ENCODE results near the gene ZBTB18. TPM values are rescaled to one million over a fixed set of nuclear protein-coding genes. Genes with fewer than 3 reads are reported as not detected.

ZBTB18 gene
- total RNA-seq, 6 experiments from 2014 or later = 19.4 to 24.5 (median 22.0) TPM

DNA sequence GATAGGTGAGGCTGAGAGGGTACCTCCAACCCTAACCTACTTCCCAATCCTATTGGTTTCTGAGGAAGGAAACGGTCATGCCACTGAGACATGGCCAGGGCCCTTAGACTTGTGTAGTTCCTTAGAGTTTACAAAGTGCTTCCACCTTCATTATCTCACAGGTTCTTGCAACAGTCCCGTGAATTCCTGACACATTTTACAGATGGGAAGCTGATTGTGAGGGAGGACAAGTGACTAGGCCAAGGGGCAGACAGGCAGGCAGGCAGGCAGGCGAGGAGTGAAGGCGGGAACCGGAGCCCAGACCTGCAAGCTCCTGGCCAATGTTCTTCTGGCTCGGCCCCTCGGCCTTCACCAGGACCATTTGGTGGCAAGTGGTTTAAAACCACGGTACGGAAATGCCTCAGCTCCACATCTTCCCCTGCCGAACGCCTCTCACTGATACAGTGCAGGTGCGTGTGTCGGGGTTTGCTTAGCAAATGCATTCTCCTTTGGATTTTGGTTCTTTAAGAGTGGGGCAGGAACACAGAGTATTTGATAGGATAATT, 45.1 kb downstream of the ZBTB18 start:
- TF ChIP-seq, protein P1, sequence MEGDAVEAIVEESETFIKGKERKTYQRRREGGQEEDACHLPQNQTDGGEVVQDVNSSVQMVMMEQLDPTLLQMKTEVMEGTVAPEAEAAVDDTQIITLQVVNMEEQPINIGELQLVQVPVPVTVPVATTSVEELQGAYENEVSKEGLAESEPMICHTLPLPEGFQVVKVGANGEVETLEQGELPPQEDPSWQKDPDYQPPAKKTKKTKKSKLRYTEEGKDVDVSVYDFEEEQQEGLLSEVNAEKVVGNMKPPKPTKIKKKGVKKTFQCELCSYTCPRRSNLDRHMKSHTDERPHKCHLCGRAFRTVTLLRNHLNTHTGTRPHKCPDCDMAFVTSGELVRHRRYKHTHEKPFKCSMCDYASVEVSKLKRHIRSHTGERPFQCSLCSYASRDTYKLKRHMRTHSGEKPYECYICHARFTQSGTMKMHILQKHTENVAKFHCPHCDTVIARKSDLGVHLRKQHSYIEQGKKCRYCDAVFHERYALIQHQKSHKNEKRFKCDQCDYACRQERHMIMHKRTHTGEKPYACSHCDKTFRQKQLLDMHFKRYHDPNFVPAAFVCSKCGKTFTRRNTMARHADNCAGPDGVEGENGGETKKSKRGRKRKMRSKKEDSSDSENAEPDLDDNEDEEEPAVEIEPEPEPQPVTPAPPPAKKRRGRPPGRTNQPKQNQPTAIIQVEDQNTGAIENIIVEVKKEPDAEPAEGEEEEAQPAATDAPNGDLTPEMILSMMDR (IDR thresholded peaks at IDR 0.05) = no peak
- Mint-ChIP-seq H3K36me3 (ENCODE audit: low read depth) (peaks cover 6% of the 10 kb centered on the region), H3K27ac (no peak overlapping the region), H3K9me3 (no peaks in the 10 kb centered on the region), H3K4me1 (ENCODE audit: low read depth) (peaks cover 42% of the 10 kb centered on the region), H3K27me3 (ENCODE audit: insufficient read depth) (no peaks in the 10 kb centered on the region), H3K4me3 (no peak overlapping the region)
- no peak for DNase-seq

DNA sequence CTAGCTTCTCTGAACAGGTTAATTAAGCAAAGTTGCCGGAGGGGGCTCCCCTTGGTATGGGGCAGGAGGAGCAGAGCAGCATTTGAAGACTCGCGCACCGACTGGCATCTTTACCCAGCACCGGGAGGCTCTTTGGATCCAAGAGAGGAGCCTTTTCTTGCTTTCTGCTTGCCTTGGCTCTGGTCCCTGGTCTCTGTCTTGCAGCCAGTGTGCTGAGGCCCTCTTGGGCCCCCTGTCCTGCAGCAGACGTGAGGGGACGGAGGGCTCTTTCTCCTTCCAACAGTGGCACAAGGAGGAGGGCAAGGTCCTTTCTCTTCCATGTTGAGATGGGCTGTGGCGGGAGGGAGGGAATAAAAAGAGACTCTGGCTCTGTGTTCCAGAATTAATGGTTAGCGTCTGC, 45.6 kb downstream of the ZBTB18 start:
- Mint-ChIP-seq H3K36me3 (ENCODE audit: low read depth) (peaks cover 6% of the 10 kb centered on the region), H3K4me1 (ENCODE audit: low read depth) (peaks cover 37% of the 10 kb centered on the region), H3K27ac (no peak overlapping the region), H3K9me3 (no peaks in the 10 kb centered on the region), H3K4me3 (no peak overlapping the region), H3K27me3 (ENCODE audit: insufficient read depth) (no peaks in the 10 kb centered on the region)
- DNase-seq = no peak
- TF ChIP-seq, protein P1 (IDR thresholded peaks at IDR 0.05) = no peak

DNA sequence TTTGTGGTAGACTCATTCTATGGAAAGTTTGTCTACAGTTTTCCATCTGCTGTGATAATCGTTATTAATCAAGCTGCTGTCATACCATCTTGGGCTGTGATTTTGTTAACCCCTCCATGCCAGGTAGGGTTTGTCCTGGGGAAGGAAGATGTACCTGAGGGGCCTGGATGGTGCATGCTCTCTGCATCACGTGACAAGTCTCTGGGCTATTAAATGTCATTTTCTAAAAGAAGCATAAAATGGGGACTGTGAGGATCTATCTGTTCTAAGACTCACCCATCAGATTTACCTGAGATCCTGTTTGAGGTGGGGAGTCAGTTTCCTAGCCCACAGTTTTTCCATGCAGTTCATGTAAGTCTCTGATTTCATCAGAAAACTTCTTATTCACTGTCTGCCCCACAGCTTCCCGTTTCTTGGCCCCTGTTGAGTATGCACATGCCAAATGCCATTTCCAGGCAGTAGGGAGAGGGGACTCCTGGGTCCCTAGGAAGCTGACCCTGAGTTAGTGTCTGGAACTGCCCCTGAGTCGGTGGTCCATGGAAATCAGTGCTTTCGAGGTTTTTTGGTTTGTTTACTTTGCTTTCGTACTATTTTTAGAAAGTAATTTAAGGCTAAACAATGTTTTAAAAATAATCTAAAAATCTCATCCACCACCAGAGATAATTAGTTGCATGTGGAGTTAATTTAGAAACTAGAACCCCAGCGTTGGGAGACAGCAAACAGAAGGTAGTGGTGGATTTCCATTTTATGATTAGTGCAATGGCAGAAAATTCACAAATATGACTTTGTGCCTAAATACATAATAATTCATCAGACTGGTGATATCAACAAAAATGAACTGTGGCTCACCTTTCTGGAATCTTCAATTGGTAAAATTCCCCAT, 46.7 kb downstream of the ZBTB18 start:
- DNase-seq = no peak
- no peaks in the 10 kb centered on the region for H3K27me3 Mint-ChIP-seq (ENCODE audit: insufficient read depth)
- TF ChIP-seq, protein P1 (IDR thresholded peaks at IDR 0.05) = no peak
- no peak overlapping the region for H3K27ac Mint-ChIP-seq
- peaks cover 6% of the 10 kb centered on the region for H3K36me3 Mint-ChIP-seq (ENCODE audit: low read depth)
- no peaks in the 10 kb centered on the region for H3K9me3 Mint-ChIP-seq
- H3K4me1 Mint-ChIP-seq (ENCODE audit: low read depth) = peaks cover 27% of the 10 kb centered on the region
- H3K4me3 Mint-ChIP-seq = no peak overlapping the region

DNA sequence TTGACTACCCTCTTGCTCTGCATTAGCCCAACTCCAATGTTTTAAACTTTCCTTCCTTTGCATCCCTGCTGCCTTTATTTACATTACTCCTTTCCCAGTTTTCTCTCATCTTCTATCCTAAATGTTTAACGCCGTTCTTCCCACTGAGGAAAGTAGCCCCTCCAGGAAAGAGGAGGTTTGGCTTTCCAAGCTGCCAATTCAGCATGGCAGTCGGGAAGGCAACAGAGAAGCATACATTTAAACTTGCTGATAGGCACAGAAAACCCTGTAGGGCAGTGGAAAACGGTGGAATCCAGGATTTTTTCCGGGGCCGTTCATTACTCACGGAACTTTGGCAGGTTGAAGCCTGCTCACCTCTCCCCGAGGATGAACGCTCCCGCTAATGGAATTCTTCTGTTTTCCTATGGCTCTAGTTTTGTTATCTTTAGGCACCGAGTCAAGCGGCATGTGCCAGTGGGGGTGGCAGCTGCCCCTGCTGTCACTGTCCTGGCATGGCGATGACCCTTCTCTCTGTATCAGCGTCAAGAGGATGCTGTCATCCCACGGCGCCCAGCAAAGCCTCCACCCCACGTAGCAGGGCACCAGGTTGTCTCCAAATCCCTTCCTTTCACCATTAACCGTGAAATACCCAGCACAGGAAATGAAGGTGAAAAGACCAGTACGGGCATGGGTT, 48.3 kb downstream of the ZBTB18 start:
- Mint-ChIP-seq H3K27me3 (ENCODE audit: insufficient read depth) (no peaks in the 10 kb centered on the region), H3K4me1 (ENCODE audit: low read depth) (peaks cover 38% of the 10 kb centered on the region), H3K4me3 (no peak overlapping the region), H3K27ac (no peak overlapping the region; the same call in 1 of the 2 replicates), H3K9me3 (no peaks in the 10 kb centered on the region), H3K36me3 (ENCODE audit: low read depth) (peaks cover 6% of the 10 kb centered on the region)
- TF ChIP-seq, protein P1 (IDR thresholded peaks at IDR 0.05) = no peak
- DNase-seq = no peak

DNA sequence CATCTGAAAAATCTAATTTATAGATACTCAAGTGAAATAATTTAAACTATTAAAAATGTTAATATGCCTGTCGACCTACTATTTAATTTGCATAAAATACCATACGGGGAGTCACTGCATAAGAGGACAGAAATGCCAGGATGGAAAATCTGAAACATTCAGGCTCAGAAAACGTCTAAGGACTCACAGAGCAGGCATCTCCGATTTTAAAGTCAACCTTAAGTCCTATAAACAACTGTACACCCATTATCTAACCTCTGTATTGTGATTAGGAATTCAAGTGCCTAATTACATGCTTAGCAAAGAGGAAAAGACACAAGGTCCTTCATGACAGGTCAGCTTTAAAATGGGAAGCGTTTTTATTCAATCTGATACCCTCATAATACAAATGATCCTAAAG, 49.2 kb downstream of the ZBTB18 start:
- TF ChIP-seq, protein P1 (IDR thresholded peaks at IDR 0.05) = no peak
- no peak for DNase-seq
- Mint-ChIP-seq H3K4me1 (ENCODE audit: low read depth) (peaks cover 47% of the 10 kb centered on the region), H3K4me3 (no peak overlapping the region), H3K27me3 (ENCODE audit: insufficient read depth) (no peaks in the 10 kb centered on the region; the same call in 1 of the 2 replicates), H3K27ac (no peak overlapping the region), H3K9me3 (no peaks in the 10 kb centered on the region), H3K36me3 (ENCODE audit: low read depth) (peaks cover 6% of the 10 kb centered on the region)
